GM12878 (cell line): ENCODE data around the gene CLEC4D.

Source experiments
- CEBPZ ChIP-seq: fragments of 150-350 bp; IDR thresholded peaks from 2 replicates; pipeline ENCODE4 v1.6.1; 2016; ENCODE audit warnings: low read depth, low read length
- CTCF ChIP-seq, 3 experiments: IDR thresholded peaks in 2 of 3; conservative IDR thresholded peaks in 1 of 3; 2 replicates each; pipeline ENCODE4 v1.5.1; 2011; ENCODE audit warnings: low read depth in 3 of 3, low read length in 3 of 3, mild to moderate bottlenecking in 3 of 3, control low read depth in 2 of 3, moderate library complexity in 2 of 3, inconsistent platforms in 1 of 3, mixed read lengths in 1 of 3; ENCODE audit not compliant: control insufficient read depth in 2 of 3, insufficient read depth in 1 of 3; ENCODE audit errors: extremely low read depth in 1 of 3
- GABPA ChIP-seq: IDR thresholded peaks from 2 replicates; pipeline ENCODE4 v1.6.1; 2014; ENCODE audit warnings: antibody characterized with exemption, low read depth, mild to moderate bottlenecking, inconsistent platforms
- MAX ChIP-seq: IDR thresholded peaks from 2 replicates; pipeline ENCODE4 v1.6.1; 2012; ENCODE audit warnings: low read depth, low read length, improper control_type of control experiment
- MYC ChIP-seq: IDR thresholded peaks from 2 replicates; pipeline ENCODE4 v1.6.1; 2011; ENCODE audit warnings: mild to moderate bottlenecking, low read length, moderate library complexity, inconsistent platforms; ENCODE audit not compliant: insufficient read depth, insufficient replicate concordance, insufficient read length, severe bottlenecking
- NRF1 ChIP-seq: conservative IDR thresholded peaks from 2 replicates; pipeline ENCODE4 v1.6.1; 2011; ENCODE audit warnings: mild to moderate bottlenecking, low read depth, low read length, improper control_type of control experiment
- POLR2A ChIP-seq: IDR thresholded peaks from 2 replicates; pipeline ENCODE4 v1.6.1; 2011; ENCODE audit warnings: low read depth, mild to moderate bottlenecking, low read length
- RCOR1 ChIP-seq: conservative IDR thresholded peaks from 2 replicates; pipeline ENCODE4 v1.6.1; 2012; ENCODE audit warnings: low read depth, low read length, improper control_type of control experiment
- REST ChIP-seq: IDR thresholded peaks from 2 replicates; pipeline ENCODE4 v1.6.1; 2012; ENCODE audit warnings: mild to moderate bottlenecking, low read depth, low read length
- SMC3 ChIP-seq: IDR thresholded peaks from 2 replicates; pipeline ENCODE4 v1.6.1; 2011; ENCODE audit warnings: low read length, improper control_type of control experiment, borderline replicate concordance
- USF1 ChIP-seq: IDR thresholded peaks from 2 replicates; pipeline ENCODE4 v1.6.1; 2011; ENCODE audit warnings: borderline replicate concordance, low read depth, mild to moderate bottlenecking, moderate library complexity, mixed read lengths, low read length; ENCODE audit not compliant: insufficient read depth; ENCODE audit errors: extremely low read length
- ZBTB11 ChIP-seq: fragments of 450-650 bp; formaldehyde crosslinking; IDR thresholded peaks from 2 replicates; pipeline ENCODE4 v1.5.0; 2022; ENCODE audit warnings: mild to moderate bottlenecking, missing genetic modification characterization
- ZNF274 ChIP-seq: IDR thresholded peaks from one replicate; pipeline ENCODE4 v1.8.0; 2011; ENCODE audit not compliant: insufficient read length, insufficient read depth

GRCh38 chr12:8549381-8549780, 36.1 kb downstream of the CLEC4D start:
- TF ChIP-seq MAX: no peak
- TF ChIP-seq ZNF274: no peak
- TF ChIP-seq CTCF (IDR thresholded peaks at IDR 0.05 in 2 of 3, conservative IDR thresholded peaks at IDR 0.05 in 1 of 3; ENCODE audit: control insufficient read depth in 2 of 3, extremely low read depth in 1 of 3, insufficient read depth in 1 of 3, low read depth in 3 of 3, low read length in 3 of 3): no peak
- no peak for TF ChIP-seq NRF1
- TF ChIP-seq POLR2A: no peak
- no peak for TF ChIP-seq REST
- TF ChIP-seq RCOR1: no peak
- TF ChIP-seq CEBPZ: no peak
- TF ChIP-seq MYC: no peak
- TF ChIP-seq USF1: no peak
- TF ChIP-seq GABPA: no peak
- TF ChIP-seq SMC3: no peak
- TF ChIP-seq ZBTB11: no peak
